ENCODE data around the gene ANO3. TPM values are rescaled to one million over a fixed set of nuclear protein-coding genes. Genes with fewer than 3 reads are reported as not detected.
"Not testable (repeated sequence)": the region's sequence is repeated elsewhere in the genome, so short reads cannot be mapped to it uniquely, and the experiment has no call there.

ANO3 gene
- 1 to 10 TPM; 3.3 to 4.7 (median 3.6) TPM for polyA plus RNA-seq (ENCODE audit: insufficient read length in 3 of 3)
- long read RNA-seq, donor 1, result 0 reads
- long read RNA-seq, donor 2, full-length matches to known transcripts, result 1 of 1 reads
- long read RNA-seq, donor 2, partial matches to known transcripts, result 0 of 1 reads
- long read RNA-seq, donor 2, other reads (novel, unspliced or antisense), result 0 of 1 reads
- long read RNA-seq, donor 3, result 0 reads
- long read RNA-seq, donor 4, result 0 reads
- long read RNA-seq, donor 5, result 0 reads
- long read RNA-seq, donor 6, result 0 reads
- long read RNA-seq, donor 7, result 0 reads
- long read RNA-seq, donor 8, result 0 reads
- long read RNA-seq, donor 9, result 0 reads
- long read RNA-seq, donor 10, partial matches to known transcripts, result 12 of 29 reads
- long read RNA-seq, donor 10, other reads (novel, unspliced or antisense), result 16 of 29 reads
- long read RNA-seq, donor 11, result 0 reads
- long read RNA-seq, donor 12, full-length matches to known transcripts, result 1 of 1 reads
- long read RNA-seq, donor 12, partial matches to known transcripts, result 0 of 1 reads
- long read RNA-seq, donor 12, other reads (novel, unspliced or antisense), result 0 of 1 reads
- long read RNA-seq, donor 13, result 0 reads
- long read RNA-seq, donor 14, result 0 reads
- long read RNA-seq, donor 15, result 0 reads
- long read RNA-seq, donor 16, result 0 reads

GRCh38 chr11:26331911-26332571 is at the start of gene ANO3:
TSS of gene ANO3 (plus strand) at chr11:26332130. CDS start at chr11:26332276, 146 bp downstream.
- peak; percentile 91 for DNase-seq

DNA sequence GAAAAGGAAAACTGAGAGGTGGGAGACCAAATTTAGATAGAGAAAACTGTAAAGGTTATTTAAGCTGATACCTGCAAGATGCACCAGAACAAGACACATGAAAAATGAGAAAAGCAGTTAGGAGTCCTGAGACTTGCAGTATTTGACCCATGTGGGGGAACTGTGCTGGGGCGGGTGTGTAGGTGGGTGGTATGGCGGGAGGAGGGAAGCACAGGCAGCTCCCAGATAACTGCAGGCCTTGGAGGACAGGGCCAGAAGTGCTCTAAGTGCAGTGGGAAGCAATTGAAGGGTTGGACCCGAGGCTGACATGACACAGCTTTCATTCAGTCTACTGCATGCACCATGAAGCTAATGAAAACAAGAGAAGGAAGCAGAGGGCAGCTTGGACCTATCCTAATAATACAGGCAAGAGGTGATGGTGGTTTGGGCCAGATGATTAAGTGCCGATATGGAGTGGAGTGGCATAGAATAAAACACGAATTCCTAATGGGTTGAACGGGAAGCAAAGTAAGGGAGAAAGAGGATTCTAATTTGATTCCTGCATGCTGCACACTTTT is 48.0 kb upstream of the ANO3 start:
- no peak for DNase-seq

- no peak for DNase-seq
Observed at GRCh38 chr11:26285608-26286007, 46.3 kb upstream of the ANO3 start.

DNA sequence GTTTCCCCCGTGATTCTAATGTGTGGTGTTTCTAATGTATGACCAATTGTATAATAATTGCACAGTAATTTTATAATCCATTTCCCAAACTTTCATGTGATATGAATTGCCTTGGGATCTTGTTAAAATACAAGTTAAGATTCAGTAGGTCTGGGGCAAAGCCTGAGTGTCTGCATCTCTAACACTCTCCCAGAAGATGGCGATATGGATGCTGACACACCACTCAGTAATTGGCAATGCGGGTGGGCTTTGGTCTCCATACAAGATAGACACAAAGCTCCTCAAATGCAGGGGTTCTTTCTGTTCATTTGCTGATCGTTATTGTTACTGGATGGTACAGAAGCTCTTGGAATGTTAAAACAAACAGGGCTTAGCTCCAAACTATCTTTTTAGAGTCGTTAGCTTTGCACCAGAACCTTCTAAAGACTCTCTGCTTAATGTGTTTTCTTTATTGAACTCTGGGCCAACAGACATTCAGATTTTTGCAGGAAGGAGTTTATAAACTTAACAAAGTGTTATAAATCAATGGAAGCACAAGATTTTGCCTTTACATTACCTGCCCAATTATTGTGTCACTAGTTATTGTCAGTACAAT is 45.4 kb upstream of the ANO3 start:
- DNase-seq, result no peak

DNA sequence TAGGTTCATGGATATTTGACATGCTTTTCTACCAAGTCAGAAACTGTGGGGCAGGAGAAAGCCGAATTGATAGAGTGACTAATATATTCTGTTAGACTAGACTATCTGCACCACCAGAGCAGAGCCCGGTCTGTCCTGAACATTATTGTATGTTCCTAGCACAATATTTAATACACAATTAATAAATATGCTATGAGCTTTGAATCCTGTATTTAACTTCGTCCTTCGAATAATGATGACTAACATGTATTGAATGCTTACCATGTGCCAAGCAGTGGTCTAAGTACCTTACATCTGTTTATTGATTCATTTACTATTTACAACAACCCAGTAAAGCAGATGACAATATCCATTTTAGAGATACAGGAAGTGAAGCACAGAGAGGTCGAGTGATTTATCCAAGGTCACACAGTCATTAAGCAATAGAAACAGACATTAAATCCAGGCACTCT is 44.8 kb upstream of the ANO3 start:
- DNase-seq, result no peak

- peak; percentile 61 for DNase-seq
Observed at GRCh38 chr11:26297189-26297975, 34.5 kb upstream of the ANO3 start.

GRCh38 chr11:26316372-26316771 is 15.6 kb upstream of the ANO3 start:
- not testable (repeated sequence) for DNase-seq

DNA sequence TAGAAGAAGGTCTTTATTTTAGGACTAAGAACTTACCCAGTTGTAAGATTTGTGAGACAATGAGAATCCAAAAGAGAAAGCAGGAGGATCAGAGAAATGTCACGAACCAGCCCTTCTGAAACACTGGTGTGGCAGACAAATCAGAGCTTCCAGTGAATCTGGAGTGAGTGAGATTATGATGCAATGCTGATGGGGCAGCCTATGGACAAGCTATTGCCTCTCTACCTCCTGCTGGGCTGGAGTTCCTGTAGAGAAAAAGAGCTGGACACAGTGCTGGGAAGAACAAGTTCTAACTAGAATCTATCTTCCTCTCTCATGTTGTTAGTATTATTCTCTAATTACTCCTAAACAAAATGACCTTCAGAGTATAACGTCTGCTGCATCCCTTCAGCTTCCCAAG is 12.0 kb upstream of the ANO3 start:
- DNase-seq, result no peak

DNA sequence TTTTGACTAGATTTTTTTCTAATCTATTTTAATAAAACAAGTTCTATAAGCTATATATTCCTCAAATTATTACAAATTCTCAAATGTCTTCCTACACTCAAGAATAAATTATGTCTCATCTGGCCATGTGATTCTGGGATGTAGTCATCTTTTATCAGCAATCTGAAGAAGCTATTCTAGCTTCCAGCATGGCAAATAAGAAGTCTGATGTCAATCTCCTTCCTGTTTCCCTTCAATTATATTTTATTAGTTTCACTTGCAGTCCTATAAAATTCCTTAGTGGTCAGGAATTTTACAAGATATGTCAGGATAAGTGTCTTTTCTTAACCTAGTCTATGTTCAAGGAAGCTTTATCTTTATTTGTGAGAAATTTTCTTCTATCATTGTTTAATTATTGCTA is 10.4 kb upstream of the ANO3 start:
- DNase-seq, result no peak

DNA sequence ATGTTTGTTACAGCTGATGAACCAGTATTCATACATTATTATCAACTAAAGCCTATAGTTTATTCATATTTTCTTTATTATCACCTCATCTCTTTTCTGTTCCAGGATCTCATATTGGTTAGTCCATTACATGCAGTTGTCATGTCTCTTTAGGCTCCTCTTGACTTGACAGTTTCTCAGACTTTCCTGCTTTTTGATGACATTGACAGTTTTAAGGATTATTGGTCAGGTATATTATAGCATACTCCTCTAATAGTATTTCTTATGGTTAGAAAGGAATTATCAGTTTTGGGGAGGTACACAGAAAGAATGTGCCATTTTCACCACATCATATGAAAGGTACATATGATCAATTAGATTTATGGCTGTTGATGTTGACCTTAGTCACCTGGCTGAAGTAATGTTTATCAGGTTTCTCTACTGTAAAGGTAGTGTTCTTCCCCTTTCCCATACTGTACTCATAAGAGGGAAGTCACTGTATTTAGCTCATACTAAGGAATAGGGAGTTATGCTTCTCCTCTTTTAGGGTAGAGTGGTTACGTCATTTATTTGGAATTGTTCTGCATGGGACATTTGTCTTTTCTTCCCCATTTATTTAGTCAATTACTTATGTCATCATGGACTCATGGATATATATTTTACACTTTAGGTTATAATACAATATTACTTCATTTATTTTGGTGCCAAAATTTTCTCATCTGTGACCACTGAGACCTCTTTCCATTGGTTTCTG is 9.4 kb upstream of the ANO3 start:
- no peak for DNase-seq

DNA sequence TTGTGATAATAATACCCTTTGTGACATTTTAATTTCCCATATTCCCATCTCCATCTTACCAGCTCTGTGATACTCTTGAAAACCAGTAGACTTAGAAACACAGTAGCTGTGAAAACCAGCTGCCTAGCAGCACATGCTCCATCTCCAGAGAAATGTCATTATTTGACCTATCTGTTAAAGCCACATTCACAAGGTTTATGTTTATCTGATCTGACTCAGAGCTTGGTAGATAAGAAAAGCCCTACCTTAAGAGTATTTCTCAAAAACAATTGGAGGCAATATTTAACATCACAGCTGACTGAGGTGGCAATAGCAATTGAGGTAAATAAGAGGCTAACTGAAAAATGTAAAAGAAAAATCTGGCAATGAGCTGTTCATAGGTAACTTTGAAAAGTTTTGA is 8.1 kb upstream of the ANO3 start:
- no peak for DNase-seq

DNA sequence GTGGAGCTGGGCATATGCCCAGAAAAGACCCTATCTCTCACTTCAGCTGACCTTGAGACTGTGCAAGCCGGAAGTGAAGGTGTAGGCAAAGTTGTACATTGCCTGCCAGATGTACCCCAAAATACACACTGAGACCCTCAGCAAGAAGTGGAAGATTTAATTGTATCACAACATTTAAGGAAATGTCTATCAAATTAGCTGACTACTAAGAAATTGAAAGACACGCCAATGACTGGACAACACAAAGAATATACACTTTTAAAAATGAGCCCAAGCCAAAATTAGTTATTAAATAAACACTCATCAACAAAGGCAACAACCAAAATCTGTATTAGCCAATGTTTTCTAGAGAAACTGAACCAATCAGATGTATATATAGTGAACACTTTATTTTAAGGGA is 7.7 kb upstream of the ANO3 start:
- DNase-seq, result no peak

DNA sequence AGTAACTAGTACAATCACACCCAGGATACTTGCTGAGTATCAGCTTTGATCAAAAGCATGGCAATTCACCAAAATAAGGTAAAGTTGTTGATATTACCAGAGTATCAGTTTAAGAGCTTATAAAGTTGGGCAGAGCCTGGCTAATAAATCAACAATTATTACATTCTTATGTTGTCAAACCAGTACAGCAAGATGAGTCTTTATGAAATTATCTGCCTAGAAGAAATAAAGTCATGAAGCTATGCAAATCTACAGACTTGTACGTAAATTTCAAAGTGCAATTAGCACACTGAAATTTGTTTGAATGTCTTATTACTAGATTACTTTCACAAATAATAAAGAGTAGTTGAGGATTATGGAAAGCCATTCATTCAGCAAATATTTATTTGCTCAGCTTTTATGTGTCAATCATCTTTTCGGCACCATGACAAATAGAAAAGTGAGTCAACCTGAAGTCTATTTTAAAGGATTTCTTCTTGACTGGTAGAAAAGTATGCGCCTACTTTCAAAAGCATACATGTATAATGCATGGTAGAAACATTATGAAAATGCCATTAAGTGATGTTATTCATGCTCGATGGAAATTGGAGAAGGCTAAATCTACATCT is 5.0 kb upstream of the ANO3 start:
- DNase-seq, result no peak

DNA sequence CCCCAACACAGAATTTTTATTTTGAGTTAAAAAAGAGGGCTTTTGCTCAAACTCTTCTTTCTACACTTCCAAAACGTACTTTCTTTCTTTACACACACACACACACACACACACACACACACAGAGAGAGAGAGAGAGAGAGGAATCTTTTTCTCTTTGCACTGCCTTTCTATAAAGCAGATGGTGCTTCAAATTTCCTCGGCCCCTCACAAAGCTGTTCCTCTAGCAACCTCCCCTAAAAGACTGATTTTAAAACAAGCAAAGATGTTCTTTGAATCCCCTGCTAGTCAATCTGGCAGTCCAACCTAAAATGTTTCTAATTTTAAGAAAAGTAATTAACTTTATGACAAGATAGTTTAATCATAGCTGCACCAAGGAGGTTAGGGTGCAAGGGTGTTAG is 2.7 kb upstream of the ANO3 start:
- DNase-seq, result no peak

GRCh38 chr11:26330262-26330661 is 1.7 kb upstream of the ANO3 start:
- no peak for DNase-seq

DNA sequence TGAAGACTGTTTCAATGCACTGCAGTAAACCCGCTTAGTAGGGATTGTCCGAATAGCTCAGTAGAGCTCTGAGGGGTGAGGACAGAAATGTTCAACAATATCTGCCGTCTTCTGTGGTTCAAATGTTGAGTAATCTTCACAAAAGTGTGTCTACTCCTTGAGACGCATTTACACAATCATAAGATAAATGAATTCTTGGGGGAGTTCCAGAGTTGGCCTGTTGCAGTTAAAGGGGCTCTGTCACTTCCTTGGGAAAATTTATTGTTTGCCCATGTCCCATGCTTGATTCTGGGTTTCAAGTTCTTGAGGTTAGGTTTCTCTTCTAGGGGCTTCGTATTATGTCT is 614 bp downstream of the ANO3 start:
- peak; percentile 9 for DNase-seq

GRCh38 chr11:26333906-26334305 is 2.0 kb downstream of the ANO3 start:
- no peak for DNase-seq

- no peak for DNase-seq
Observed at GRCh38 chr11:26335903-26336302, 4.0 kb downstream of the ANO3 start.

DNA sequence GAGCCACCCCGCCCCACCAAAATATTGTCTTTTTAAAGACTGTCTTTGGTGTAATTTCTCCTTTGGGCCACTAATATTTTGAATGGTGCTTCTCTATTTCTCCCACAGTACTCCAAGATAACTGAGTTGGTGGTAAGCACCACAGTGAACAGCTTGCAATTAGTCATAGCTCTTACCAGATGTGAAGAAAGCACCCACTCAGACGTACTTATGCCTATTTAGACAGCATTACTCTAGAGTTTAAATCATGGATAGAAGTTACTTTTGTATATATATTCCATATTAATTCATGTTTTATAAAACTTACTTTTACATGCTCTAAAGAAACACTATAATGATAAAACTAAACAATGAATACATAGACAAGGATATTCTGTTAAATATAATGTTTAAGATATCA is 12.7 kb downstream of the ANO3 start:
- no peak for DNase-seq

- no peak for DNase-seq
Observed at GRCh38 chr11:26348776-26349175, 16.8 kb downstream of the ANO3 start.
